GM19025 (cell line): Measurements from ENCODE around the gene TSPEAR.

Source experiments
- ATAC-seq: cut with Tn5 transposase; IDR thresholded peaks from one replicate; pipeline ENCODE4 v1.9.1; 2021; ENCODE audit warnings: mild to moderate bottlenecking, low read depth, moderate library complexity; ENCODE audit not compliant: unreplicated experiment

TSPEAR gene

DNA sequence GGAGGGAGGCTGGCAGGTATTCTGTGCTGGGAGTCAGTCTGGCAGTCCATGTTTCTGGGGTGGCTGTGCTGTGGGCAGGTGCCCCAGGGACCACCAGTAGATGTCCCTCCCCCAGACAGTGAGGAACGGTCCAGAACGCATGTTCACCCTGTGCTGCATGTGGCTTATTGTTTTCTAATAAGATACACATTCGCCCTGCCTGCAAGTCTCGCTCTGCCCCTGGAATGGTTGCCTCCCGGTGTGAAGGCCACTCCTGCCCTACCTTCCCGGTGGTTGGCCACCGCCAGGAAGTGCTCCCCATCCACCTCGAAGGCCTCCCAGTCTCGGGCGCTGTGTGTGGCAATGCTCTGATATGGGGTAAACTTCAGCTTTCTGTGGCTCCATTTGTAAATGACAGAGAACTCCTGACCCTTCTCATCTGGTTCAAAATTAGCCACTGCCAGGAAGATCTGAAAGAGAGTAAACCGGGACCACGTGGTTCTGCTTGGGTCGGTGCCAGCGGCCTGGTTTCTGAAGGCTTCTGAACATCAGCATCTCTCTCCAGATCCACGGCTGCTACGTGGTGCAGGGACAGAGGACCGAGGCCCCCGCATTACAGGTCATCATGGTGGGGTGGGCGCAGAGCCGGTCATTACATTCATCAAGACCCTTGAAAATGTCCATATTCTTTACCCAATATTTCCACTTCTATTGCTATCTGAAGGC is 185.8 kb downstream of the TSPEAR start:
- ATAC-seq: no peak

DNA sequence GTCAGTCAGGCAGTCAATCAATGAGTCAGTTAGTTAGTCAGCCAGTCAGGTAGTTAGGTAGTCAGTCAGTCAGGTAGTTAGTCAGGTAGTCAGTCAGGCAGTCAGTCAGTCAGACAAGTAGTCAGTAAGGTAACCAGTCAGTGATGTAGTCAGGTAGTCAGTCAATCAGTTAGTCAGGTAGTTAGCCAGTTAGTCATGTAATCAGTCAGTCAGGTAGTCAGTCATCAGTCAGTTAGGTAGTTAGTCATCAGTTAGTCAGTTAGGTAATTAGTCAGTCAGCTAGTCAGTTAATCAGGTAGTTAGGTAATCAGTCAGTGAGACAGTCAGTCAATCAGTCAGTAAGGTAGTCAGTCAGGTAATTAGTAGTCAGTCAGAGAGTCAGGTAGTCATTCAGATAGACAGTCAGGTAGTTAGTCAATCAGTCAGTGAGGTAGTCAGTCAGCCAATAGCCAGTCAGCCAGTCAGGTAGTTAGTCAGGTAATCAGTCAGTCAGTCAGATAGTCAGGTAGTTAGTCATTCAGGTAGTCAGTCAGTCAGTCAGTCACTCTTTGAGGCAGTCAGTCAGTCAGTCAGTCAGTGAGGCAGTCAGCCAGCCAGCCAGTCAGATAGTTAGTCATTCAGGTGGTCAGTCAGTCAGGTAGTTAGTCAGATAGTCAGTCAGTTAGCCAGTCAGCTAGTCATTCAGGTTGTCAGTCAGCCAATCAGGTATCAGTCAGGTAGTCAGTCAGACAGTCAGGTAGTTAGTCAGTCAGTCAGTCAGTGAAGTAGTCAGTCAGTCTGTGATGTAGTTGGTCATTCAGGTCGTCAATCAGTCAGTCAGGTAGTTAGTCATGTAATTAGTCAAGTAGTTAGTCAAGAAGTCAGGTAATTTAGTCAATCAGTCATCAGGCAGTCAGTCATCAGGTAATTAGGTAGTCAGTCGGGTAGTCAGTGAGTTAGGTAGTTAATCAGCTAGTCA is 186.7 kb downstream of the TSPEAR start:
- no peak for ATAC-seq

- ATAC-seq: no peak
Observed at GRCh38 chr21:44523567-44524413, 187.6 kb downstream of the TSPEAR start.

GRCh38 chr21:44522753-44523204 is 188.6 kb downstream of the TSPEAR start:
- ATAC-seq: no peak

DNA sequence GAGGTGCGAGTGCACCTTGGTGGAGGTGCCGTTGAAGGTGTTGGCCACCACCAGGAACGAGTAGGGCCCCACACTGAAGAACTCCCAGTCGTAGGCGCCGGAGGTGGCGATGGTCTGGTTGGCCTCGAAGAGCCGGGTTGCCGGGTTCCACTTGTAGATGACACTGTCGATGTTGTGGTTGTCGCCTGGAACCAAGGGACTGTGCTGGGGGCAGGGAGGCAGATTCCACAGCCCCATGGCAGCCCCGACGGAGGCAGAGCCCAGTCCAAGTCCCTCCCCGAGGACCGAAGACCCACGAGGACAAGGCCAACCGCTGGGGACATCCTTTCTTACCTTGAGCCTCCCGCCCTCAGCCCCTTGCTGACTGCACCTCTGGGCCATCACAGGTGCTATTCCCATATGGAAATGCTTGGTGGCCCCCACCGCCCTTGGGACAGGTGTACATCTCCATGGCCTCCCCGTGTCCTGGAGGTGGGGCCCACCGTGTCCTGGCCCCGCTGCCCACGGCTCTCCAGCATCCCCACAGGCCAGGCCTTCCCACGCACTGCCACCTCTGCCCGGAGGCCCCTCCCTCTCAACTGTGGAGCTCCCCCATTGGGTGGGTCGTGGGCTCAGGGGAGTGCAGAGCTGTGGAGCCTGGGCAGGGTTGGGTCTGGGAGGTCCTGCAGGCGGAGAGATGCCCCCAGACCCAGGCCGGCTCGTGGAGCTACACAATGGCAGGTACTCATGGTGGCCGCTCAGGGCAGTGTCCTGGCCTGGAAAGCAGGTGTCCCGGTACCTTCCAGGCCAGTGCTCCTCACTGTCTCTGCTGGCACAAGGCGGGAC is 189.2 kb downstream of the TSPEAR start:
- no peak for ATAC-seq

DNA sequence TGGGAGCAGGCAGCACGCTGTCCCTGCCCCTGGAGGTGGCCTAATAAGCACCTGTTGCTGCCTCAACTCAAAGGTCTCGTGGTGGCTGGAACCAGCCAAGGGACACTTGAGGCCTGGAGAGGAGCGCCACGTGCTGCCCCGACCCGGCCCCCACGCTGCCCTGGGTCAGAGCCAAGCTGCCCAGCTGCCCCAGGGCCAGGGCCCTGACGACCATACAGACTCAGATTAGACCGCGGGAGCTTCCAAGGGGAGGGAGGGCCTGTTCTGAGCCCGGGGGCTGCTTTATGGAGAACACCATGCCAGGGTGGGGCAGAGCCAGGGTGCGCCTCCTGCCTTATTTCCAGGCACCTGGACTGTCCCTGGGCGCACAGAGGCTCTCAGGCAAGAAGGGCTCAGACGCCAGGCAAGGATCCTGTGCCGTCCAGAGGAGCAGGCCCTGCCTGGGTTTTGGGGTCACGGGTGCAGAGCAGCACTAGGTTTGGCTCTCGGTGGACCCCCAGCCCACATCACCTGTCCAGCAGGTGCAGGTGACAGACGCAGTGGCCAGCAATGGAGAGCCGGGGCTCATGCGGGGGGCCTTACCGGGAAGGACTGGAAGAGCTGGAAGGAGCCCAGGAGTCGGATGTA is 190.0 kb downstream of the TSPEAR start:
- no peak for ATAC-seq

DNA sequence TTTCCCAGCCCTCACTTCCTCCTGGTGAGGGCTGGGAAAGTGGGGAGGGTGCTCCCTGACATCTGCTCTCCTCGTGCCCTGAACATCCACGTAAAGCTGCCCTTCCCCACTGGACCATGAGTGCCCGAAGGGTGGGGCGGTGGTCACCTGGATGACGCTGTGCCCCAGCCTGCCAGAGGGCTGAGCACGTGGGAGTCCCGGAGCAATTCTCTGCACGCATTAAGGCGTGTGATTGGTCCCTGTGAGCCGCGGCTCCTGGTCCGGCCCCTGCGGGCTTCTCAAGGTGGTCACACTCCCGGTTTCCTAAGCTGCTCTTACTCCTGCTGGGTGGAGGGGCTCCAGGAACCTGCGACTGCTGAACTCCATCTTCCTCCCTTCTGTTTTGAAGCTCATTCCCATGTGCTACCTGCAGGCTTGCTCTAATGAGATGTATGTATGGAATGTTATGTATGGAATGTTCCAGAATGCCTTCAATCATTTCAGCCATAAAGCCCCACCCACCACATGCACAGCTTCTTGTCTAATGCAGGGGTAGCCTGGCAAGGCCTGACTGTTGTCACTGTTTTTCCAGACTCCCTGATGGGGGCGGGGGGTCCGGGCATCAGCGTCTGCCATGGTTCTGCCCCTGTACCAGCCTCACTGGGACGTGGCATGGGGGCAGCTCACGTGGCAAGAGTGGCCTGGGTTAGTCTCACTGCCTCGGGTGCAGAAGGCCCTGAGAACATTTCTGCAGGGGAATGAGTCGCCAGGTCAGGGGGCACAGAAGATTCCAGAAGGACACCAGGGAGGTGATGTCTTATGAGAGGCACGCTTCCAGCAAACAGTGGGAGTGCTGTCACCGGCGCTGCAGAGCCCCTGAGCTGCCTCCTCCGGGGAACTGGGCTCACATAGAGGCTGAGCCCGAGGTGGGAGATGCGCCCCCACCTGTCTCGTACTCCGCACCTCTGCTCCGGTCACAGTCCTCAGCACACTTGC is 190.8 kb downstream of the TSPEAR start:
- no peak for ATAC-seq

- no peak for ATAC-seq
Observed at GRCh38 chr21:44519346-44520325, 191.7 kb downstream of the TSPEAR start.

GRCh38 chr21:44518686-44519085 is 192.7 kb downstream of the TSPEAR start:
- no peak for ATAC-seq

- ATAC-seq: no peak
Observed at GRCh38 chr21:44517175-44517899, 194.0 kb downstream of the TSPEAR start.

DNA sequence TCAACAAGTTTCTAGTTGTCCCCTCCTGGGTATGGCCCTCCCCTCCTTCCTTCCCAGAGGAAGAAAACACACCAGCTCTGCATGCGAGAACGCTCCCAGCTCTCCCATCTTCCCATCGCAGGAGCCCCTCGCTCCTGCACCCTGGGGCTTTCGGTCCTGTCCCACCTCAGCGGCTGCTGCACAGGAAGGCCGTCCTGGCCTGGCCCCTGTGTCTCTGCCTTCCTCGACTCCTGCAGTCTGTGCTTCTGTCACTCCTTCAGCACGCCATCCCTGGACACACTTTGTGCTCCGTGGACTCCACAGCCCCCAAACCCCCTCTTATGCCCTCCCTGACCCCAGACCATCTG is 194.6 kb downstream of the TSPEAR start:
- no peak for ATAC-seq

DNA sequence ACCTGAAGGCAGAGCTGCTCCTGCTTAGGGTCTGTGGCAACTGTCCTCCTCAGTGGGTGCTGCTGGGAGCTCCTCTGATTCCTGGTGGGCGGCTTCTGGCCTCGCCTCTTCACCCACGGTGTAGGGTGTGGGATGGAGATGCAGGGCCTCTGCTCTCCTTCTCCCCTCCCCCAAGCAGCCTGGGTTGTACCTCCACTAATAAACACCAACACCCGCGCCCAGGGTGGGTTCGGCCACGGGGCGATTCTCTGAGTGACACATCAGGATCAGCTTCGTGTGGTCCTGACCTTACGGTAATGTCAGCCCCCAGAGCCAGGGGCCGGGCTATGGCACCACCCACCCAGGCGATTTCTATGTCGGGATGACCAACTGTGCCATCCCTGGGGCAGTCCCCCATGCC is 195.0 kb downstream of the TSPEAR start:
- no peak for ATAC-seq

GRCh38 chr21:44515359-44516165 is 195.8 kb downstream of the TSPEAR start:
- ATAC-seq: no peak

- ATAC-seq: no peak
Observed at GRCh38 chr21:44514746-44515358, 196.5 kb downstream of the TSPEAR start.

GRCh38 chr21:44514218-44514520 is 197.2 kb downstream of the TSPEAR start:
- ATAC-seq: no peak
